Measurements from ENCODE around the gene CLNK.

CLNK gene

GRCh38 chr4:10667701-10668326 lies 16.8 kb downstream of the CLNK start:
- Histone ChIP-seq H3K9ac (ENCODE audit: low read length in 5 of 5) (no peak overlapping the region), H3K36me3 (ENCODE audit: control insufficient read depth in 5 of 5, insufficient read depth in 5 of 5, low read length in 5 of 5) (no peaks in the 10 kb centered on the region), H3K27ac (ENCODE audit: low read depth, low read length) (no peak overlapping the region), H3K4me3 (ENCODE audit: low read depth in 1 of 5, low read length in 5 of 5) (no peak overlapping the region), H3K4me1 (ENCODE audit: control insufficient read depth in 5 of 5, insufficient read depth in 5 of 5, low read length in 5 of 5) (no peaks in the 10 kb centered on the region), H3K9me3 (ENCODE audit: control insufficient read depth in 5 of 5, low read length in 5 of 5) (no peaks in the 10 kb centered on the region), H3K27me3 (ENCODE audit: control insufficient read depth in 5 of 5, insufficient read depth in 4 of 5, low read length in 5 of 5) (peaks cover 2 to 9% (median 3%) of the 10 kb centered on the region in 5 donors)

- H3K9ac ChIP-seq (ENCODE audit: low read length in 5 of 5): no peak overlapping the region
- H3K27ac ChIP-seq (ENCODE audit: low read depth, low read length): no peak overlapping the region
- H3K4me3 ChIP-seq (ENCODE audit: low read depth in 1 of 5, low read length in 5 of 5): no peak overlapping the region
- H3K4me1 ChIP-seq (ENCODE audit: control insufficient read depth in 5 of 5, insufficient read depth in 5 of 5, low read length in 5 of 5): no peaks in the 10 kb centered on the region
- no peaks in the 10 kb centered on the region for H3K36me3 ChIP-seq (ENCODE audit: control insufficient read depth in 5 of 5, insufficient read depth in 5 of 5, low read length in 5 of 5)
- no peaks in the 10 kb centered on the region for H3K9me3 ChIP-seq (ENCODE audit: control insufficient read depth in 5 of 5, low read length in 5 of 5)
- peaks cover 2 to 9% (median 3%) of the 10 kb centered on the region in 5 donors for H3K27me3 ChIP-seq (ENCODE audit: control insufficient read depth in 5 of 5, insufficient read depth in 4 of 5, low read length in 5 of 5)
Measured at GRCh38 chr4:10666616-10667015, 18.0 kb downstream of the CLNK start.

GRCh38 chr4:10664408-10664807 lies 20.2 kb downstream of the CLNK start:
- H3K4me3 ChIP-seq (ENCODE audit: low read depth in 1 of 5, low read length in 5 of 5): no peak overlapping the region
- H3K36me3 ChIP-seq (ENCODE audit: control insufficient read depth in 5 of 5, insufficient read depth in 5 of 5, low read length in 5 of 5): no peaks in the 10 kb centered on the region
- H3K9me3 ChIP-seq (ENCODE audit: control insufficient read depth in 5 of 5, low read length in 5 of 5): no peaks in the 10 kb centered on the region
- peaks cover 2 to 9% (median 3%) of the 10 kb centered on the region in 5 donors for H3K27me3 ChIP-seq (ENCODE audit: control insufficient read depth in 5 of 5, insufficient read depth in 4 of 5, low read length in 5 of 5)
- no peaks in the 10 kb centered on the region for H3K4me1 ChIP-seq (ENCODE audit: control insufficient read depth in 5 of 5, insufficient read depth in 5 of 5, low read length in 5 of 5)
- no peak overlapping the region for H3K9ac ChIP-seq (ENCODE audit: low read length in 5 of 5)
- H3K27ac ChIP-seq (ENCODE audit: low read depth, low read length): no peak overlapping the region

- Histone ChIP-seq H3K4me3 (ENCODE audit: low read depth in 1 of 5, low read length in 5 of 5) (no peak overlapping the region), H3K27ac (ENCODE audit: low read depth, low read length) (no peak overlapping the region), H3K36me3 (ENCODE audit: control insufficient read depth in 5 of 5, insufficient read depth in 5 of 5, low read length in 5 of 5) (no peaks in the 10 kb centered on the region), H3K9ac (ENCODE audit: low read length in 5 of 5) (no peak overlapping the region), H3K27me3 (ENCODE audit: control insufficient read depth in 5 of 5, insufficient read depth in 4 of 5, low read length in 5 of 5) (peaks cover 2 to 9% (median 3%) of the 10 kb centered on the region in 5 donors), H3K4me1 (ENCODE audit: control insufficient read depth in 5 of 5, insufficient read depth in 5 of 5, low read length in 5 of 5) (no peaks in the 10 kb centered on the region), H3K9me3 (ENCODE audit: control insufficient read depth in 5 of 5, low read length in 5 of 5) (no peaks in the 10 kb centered on the region)
Measured at GRCh38 chr4:10662937-10663336, 21.6 kb downstream of the CLNK start.

GRCh38 chr4:10661047-10661446 lies 23.5 kb downstream of the CLNK start:
- H3K27me3 ChIP-seq (ENCODE audit: control insufficient read depth in 5 of 5, insufficient read depth in 4 of 5, low read length in 5 of 5): peaks cover 0 to under 1% (median 0%) of the 10 kb centered on the region in 5 donors
- H3K9ac ChIP-seq (ENCODE audit: low read length in 5 of 5): no peak overlapping the region
- no peaks in the 10 kb centered on the region for H3K4me1 ChIP-seq (ENCODE audit: control insufficient read depth in 5 of 5, insufficient read depth in 5 of 5, low read length in 5 of 5)
- H3K36me3 ChIP-seq (ENCODE audit: control insufficient read depth in 5 of 5, insufficient read depth in 5 of 5, low read length in 5 of 5): no peaks in the 10 kb centered on the region
- H3K9me3 ChIP-seq (ENCODE audit: control insufficient read depth in 5 of 5, low read length in 5 of 5): no peaks in the 10 kb centered on the region
- H3K27ac ChIP-seq (ENCODE audit: low read depth, low read length): no peak overlapping the region
- no peak overlapping the region for H3K4me3 ChIP-seq (ENCODE audit: low read depth in 1 of 5, low read length in 5 of 5)

- H3K9me3 ChIP-seq (ENCODE audit: control insufficient read depth in 5 of 5, low read length in 5 of 5): no peaks in the 10 kb centered on the region
- no peak overlapping the region for H3K4me3 ChIP-seq (ENCODE audit: low read depth in 1 of 5, low read length in 5 of 5)
- no peaks in the 10 kb centered on the region for H3K27me3 ChIP-seq (ENCODE audit: control insufficient read depth in 5 of 5, insufficient read depth in 4 of 5, low read length in 5 of 5)
- no peak overlapping the region for H3K9ac ChIP-seq (ENCODE audit: low read length in 5 of 5)
- H3K36me3 ChIP-seq (ENCODE audit: control insufficient read depth in 5 of 5, insufficient read depth in 5 of 5, low read length in 5 of 5): no peaks in the 10 kb centered on the region
- no peaks in the 10 kb centered on the region for H3K4me1 ChIP-seq (ENCODE audit: control insufficient read depth in 5 of 5, insufficient read depth in 5 of 5, low read length in 5 of 5)
- H3K27ac ChIP-seq (ENCODE audit: low read depth, low read length): no peak overlapping the region
Measured at GRCh38 chr4:10659251-10659650, 25.3 kb downstream of the CLNK start.

GRCh38 chr4:10656988-10657387 lies 27.6 kb downstream of the CLNK start:
- Histone ChIP-seq H3K4me1 (ENCODE audit: control insufficient read depth in 5 of 5, insufficient read depth in 5 of 5, low read length in 5 of 5) (no peaks in the 10 kb centered on the region), H3K9me3 (ENCODE audit: control insufficient read depth in 5 of 5, low read length in 5 of 5) (no peaks in the 10 kb centered on the region), H3K36me3 (ENCODE audit: control insufficient read depth in 5 of 5, insufficient read depth in 5 of 5, low read length in 5 of 5) (no peaks in the 10 kb centered on the region), H3K27me3 (ENCODE audit: control insufficient read depth in 5 of 5, insufficient read depth in 4 of 5, low read length in 5 of 5) (no peaks in the 10 kb centered on the region), H3K27ac (ENCODE audit: low read depth, low read length) (no peak overlapping the region), H3K9ac (ENCODE audit: low read length in 5 of 5) (no peak overlapping the region), H3K4me3 (ENCODE audit: low read depth in 1 of 5, low read length in 5 of 5) (no peak overlapping the region)

GRCh38 chr4:10656420-10656819 lies 28.1 kb downstream of the CLNK start:
- H3K27ac ChIP-seq (ENCODE audit: low read depth, low read length): no peak overlapping the region
- no peak overlapping the region for H3K4me3 ChIP-seq (ENCODE audit: low read depth in 1 of 5, low read length in 5 of 5)
- no peaks in the 10 kb centered on the region for H3K27me3 ChIP-seq (ENCODE audit: control insufficient read depth in 5 of 5, insufficient read depth in 4 of 5, low read length in 5 of 5)
- H3K36me3 ChIP-seq (ENCODE audit: control insufficient read depth in 5 of 5, insufficient read depth in 5 of 5, low read length in 5 of 5): no peaks in the 10 kb centered on the region
- no peak overlapping the region for H3K9ac ChIP-seq (ENCODE audit: low read length in 5 of 5)
- H3K4me1 ChIP-seq (ENCODE audit: control insufficient read depth in 5 of 5, insufficient read depth in 5 of 5, low read length in 5 of 5): no peaks in the 10 kb centered on the region
- no peaks in the 10 kb centered on the region for H3K9me3 ChIP-seq (ENCODE audit: control insufficient read depth in 5 of 5, low read length in 5 of 5)

GRCh38 chr4:10655968-10656367 lies 28.6 kb downstream of the CLNK start:
- Histone ChIP-seq H3K9me3 (ENCODE audit: control insufficient read depth in 5 of 5, low read length in 5 of 5) (no peaks in the 10 kb centered on the region), H3K9ac (ENCODE audit: low read length in 5 of 5) (no peak overlapping the region), H3K27me3 (ENCODE audit: control insufficient read depth in 5 of 5, insufficient read depth in 4 of 5, low read length in 5 of 5) (no peaks in the 10 kb centered on the region), H3K4me1 (ENCODE audit: control insufficient read depth in 5 of 5, insufficient read depth in 5 of 5, low read length in 5 of 5) (no peaks in the 10 kb centered on the region), H3K27ac (ENCODE audit: low read depth, low read length) (no peak overlapping the region), H3K36me3 (ENCODE audit: control insufficient read depth in 5 of 5, insufficient read depth in 5 of 5, low read length in 5 of 5) (no peaks in the 10 kb centered on the region), H3K4me3 (ENCODE audit: low read depth in 1 of 5, low read length in 5 of 5) (no peak overlapping the region)

GRCh38 chr4:10648479-10648878 lies 36.1 kb downstream of the CLNK start:
- Histone ChIP-seq H3K4me1 (ENCODE audit: control insufficient read depth in 5 of 5, insufficient read depth in 5 of 5, low read length in 5 of 5) (no peaks in the 10 kb centered on the region), H3K4me3 (ENCODE audit: low read depth in 1 of 5, low read length in 5 of 5) (no peak overlapping the region), H3K9me3 (ENCODE audit: control insufficient read depth in 5 of 5, low read length in 5 of 5) (peaks cover 0 to 5% (median 0%) of the 10 kb centered on the region in 5 donors), H3K27ac (ENCODE audit: low read depth, low read length) (no peak overlapping the region), H3K27me3 (ENCODE audit: control insufficient read depth in 5 of 5, insufficient read depth in 4 of 5, low read length in 5 of 5) (no peaks in the 10 kb centered on the region), H3K9ac (ENCODE audit: low read length in 5 of 5) (no peak overlapping the region), H3K36me3 (ENCODE audit: control insufficient read depth in 5 of 5, insufficient read depth in 5 of 5, low read length in 5 of 5) (no peaks in the 10 kb centered on the region)

Measured in subcutaneous abdominal adipose tissue (tissue), 5 donors.